RPMI8226 (cell line): ENCODE measurements around the gene ZNF407.

Experiments used
- DNase-seq: peaks from one replicate; pipeline ENCODE4 v3.0.0-alpha.2; 2015

ZNF407 gene

GRCh38 chr18:74630804-74631203, 33.1 kb downstream of the ZNF407 start:
- no peak for DNase-seq

GRCh38 chr18:74631212-74631611, 33.5 kb downstream of the ZNF407 start:
- no peak for DNase-seq

- DNase-seq, result no peak
These were observed 34.1 kb downstream of the ZNF407 start for GRCh38 chr18:74631623-74632350.

GRCh38 chr18:74632351-74632679, 34.6 kb downstream of the ZNF407 start:
- DNase-seq, result no peak

GRCh38 chr18:74632856-74633255, 35.2 kb downstream of the ZNF407 start:
- DNase-seq, result no peak

- DNase-seq, result no peak
These were observed 36.1 kb downstream of the ZNF407 start for GRCh38 chr18:74633652-74634352.

- no peak for DNase-seq
These were observed 37.7 kb downstream of the ZNF407 start for GRCh38 chr18:74635224-74635975.

GRCh38 chr18:74637070-74637469, 39.4 kb downstream of the ZNF407 start:
- no peak for DNase-seq

- no peak for DNase-seq
These were observed 40.5 kb downstream of the ZNF407 start for GRCh38 chr18:74638210-74638609.

- DNase-seq, result no peak
These were observed 47.0 kb downstream of the ZNF407 start for GRCh38 chr18:74644713-74645112.

GRCh38 chr18:74645679-74646078, 48.0 kb downstream of the ZNF407 start:
- no peak for DNase-seq

- DNase-seq, result no peak
These were observed 53.9 kb downstream of the ZNF407 start for GRCh38 chr18:74651327-74652128.

- peak; percentile 57 for DNase-seq
These were observed 54.8 kb downstream of the ZNF407 start for GRCh38 chr18:74652392-74652988.

GRCh38 chr18:74654638-74655037, 57.0 kb downstream of the ZNF407 start:
- no peak for DNase-seq

GRCh38 chr18:74661008-74661407, 63.3 kb downstream of the ZNF407 start:
- DNase-seq, result no peak

GRCh38 chr18:74661691-74662090, 64.0 kb downstream of the ZNF407 start:
- DNase-seq, result no peak

GRCh38 chr18:74662622-74663021, 65.0 kb downstream of the ZNF407 start:
- DNase-seq, result no peak

- DNase-seq, result no peak
These were observed 67.7 kb downstream of the ZNF407 start for GRCh38 chr18:74665346-74665745.

- DNase-seq, result no peak
These were observed 68.2 kb downstream of the ZNF407 start for GRCh38 chr18:74665905-74666304.

GRCh38 chr18:74669136-74669798, 71.6 kb downstream of the ZNF407 start:
- DNase-seq, result no peak

- no peak for DNase-seq
These were observed 74.7 kb downstream of the ZNF407 start for GRCh38 chr18:74672371-74672770.

GRCh38 chr18:74674487-74674886, 76.8 kb downstream of the ZNF407 start:
- no peak for DNase-seq
